ENCODE results near the gene CRBN.
A peak's percentile ranks its signal among the peaks of the same experiment; 100 is the strongest.

CRBN gene

GRCh38 chr3:3179407-3180094, at the start of gene CRBN:
CRBN (minus strand) TSS chr3:3179691; CDS start chr3:3179687, 4 bp downstream.
- DNase-seq (ENCODE audit: low read depth, low spot score) = peak; percentile 72

GRCh38 chr3:3227640-3228039, 48.1 kb upstream of the CRBN start:
- no peak for DNase-seq (ENCODE audit: low read depth, low spot score)

GRCh38 chr3:3221528-3221927, 42.0 kb upstream of the CRBN start:
- no peak for DNase-seq (ENCODE audit: low read depth, low spot score)

- DNase-seq (ENCODE audit: low read depth, low spot score) = no peak
These were observed 36.9 kb upstream of the CRBN start for GRCh38 chr3:3216401-3216800.

- DNase-seq (ENCODE audit: low read depth, low spot score) = no peak
These were observed 33.4 kb upstream of the CRBN start for GRCh38 chr3:3212781-3213440.

- DNase-seq (ENCODE audit: low read depth, low spot score) = no peak
These were observed 30.2 kb upstream of the CRBN start for GRCh38 chr3:3209714-3210113.

- no peak for DNase-seq (ENCODE audit: low read depth, low spot score)
These were observed 29.6 kb upstream of the CRBN start for GRCh38 chr3:3209057-3209456.

- DNase-seq (ENCODE audit: low read depth, low spot score) = no peak
These were observed 22.1 kb upstream of the CRBN start for GRCh38 chr3:3201611-3202010.

- DNase-seq (ENCODE audit: low read depth, low spot score) = peak; percentile 21
These were observed 21.2 kb upstream of the CRBN start for GRCh38 chr3:3200632-3201212.

GRCh38 chr3:3199306-3199705, 19.8 kb upstream of the CRBN start:
- DNase-seq (ENCODE audit: low read depth, low spot score) = no peak

GRCh38 chr3:3196148-3196861, 16.8 kb upstream of the CRBN start:
- no peak for DNase-seq (ENCODE audit: low read depth, low spot score)

- no peak for DNase-seq (ENCODE audit: low read depth, low spot score)
These were observed 15.4 kb upstream of the CRBN start for GRCh38 chr3:3194861-3195260.

GRCh38 chr3:3192286-3192675, 12.8 kb upstream of the CRBN start:
- DNase-seq (ENCODE audit: low read depth, low spot score) = no peak

GRCh38 chr3:3191675-3192285, 12.3 kb upstream of the CRBN start:
- DNase-seq (ENCODE audit: low read depth, low spot score) = no peak

GRCh38 chr3:3189961-3190360, 10.5 kb upstream of the CRBN start:
- no peak for DNase-seq (ENCODE audit: low read depth, low spot score)

- no peak for DNase-seq (ENCODE audit: low read depth, low spot score)
These were observed 9.7 kb upstream of the CRBN start for GRCh38 chr3:3189102-3189727.

- no peak for DNase-seq (ENCODE audit: low read depth, low spot score)
These were observed 5.4 kb upstream of the CRBN start for GRCh38 chr3:3184876-3185275.

- no peak for DNase-seq (ENCODE audit: low read depth, low spot score)
These were observed 965 bp upstream of the CRBN start for GRCh38 chr3:3180456-3180855.

- no peak for DNase-seq (ENCODE audit: low read depth, low spot score)
These were observed 778 bp downstream of the CRBN start for GRCh38 chr3:3178498-3179328.

GRCh38 chr3:3177861-3178497, 1.5 kb downstream of the CRBN start:
- DNase-seq (ENCODE audit: low read depth, low spot score) = no peak
